Measurements from ENCODE around the gene FAM204A.

FAM204A gene

DNA sequence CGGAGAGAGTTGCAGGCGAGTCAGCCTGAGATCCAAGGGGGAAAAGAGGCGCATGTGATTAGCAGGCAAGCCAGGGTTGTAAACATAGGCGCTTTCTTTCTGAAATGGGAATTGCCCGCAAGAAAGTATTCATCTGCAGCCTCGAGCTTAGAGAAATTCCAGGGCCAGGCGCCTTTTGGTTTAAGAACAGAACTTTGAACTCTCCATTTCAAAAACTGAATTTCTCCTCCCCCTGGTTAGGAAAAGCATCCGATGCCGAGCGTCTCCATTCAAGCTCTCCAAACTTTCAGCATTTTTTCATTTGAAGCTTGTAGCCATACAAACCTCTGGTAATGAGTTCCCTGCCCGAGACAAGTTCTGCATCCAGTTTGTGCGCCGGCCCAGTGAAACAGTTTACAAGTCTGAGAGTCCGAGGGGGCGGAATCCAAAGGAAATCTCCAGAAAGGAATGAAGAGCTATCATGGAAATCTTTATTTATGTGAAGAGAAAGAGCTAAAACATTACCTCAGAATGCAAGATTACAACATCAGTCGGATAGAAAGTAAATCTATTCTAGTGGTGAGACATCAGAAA, 69.9 kb downstream of the FAM204A start:
- Histone ChIP-seq H3K36me3 (ENCODE audit: control insufficient read depth, insufficient read depth, low read length) (no peaks in the 10 kb centered on the region), H3K4me3 (replicated peaks; ENCODE audit: low read depth, low read length) (no peak overlapping the region), H3K27me3 (replicated peaks; ENCODE audit: control insufficient read depth, insufficient read depth, low read length) (peaks cover 4% of the 10 kb centered on the region)
- DNase-seq (ENCODE audit: extremely low read depth, insufficient read length): no peak
- TF ChIP-seq, protein P1, sequence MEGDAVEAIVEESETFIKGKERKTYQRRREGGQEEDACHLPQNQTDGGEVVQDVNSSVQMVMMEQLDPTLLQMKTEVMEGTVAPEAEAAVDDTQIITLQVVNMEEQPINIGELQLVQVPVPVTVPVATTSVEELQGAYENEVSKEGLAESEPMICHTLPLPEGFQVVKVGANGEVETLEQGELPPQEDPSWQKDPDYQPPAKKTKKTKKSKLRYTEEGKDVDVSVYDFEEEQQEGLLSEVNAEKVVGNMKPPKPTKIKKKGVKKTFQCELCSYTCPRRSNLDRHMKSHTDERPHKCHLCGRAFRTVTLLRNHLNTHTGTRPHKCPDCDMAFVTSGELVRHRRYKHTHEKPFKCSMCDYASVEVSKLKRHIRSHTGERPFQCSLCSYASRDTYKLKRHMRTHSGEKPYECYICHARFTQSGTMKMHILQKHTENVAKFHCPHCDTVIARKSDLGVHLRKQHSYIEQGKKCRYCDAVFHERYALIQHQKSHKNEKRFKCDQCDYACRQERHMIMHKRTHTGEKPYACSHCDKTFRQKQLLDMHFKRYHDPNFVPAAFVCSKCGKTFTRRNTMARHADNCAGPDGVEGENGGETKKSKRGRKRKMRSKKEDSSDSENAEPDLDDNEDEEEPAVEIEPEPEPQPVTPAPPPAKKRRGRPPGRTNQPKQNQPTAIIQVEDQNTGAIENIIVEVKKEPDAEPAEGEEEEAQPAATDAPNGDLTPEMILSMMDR (IDR thresholded peaks at IDR 0.05; ENCODE audit: insufficient read depth, low read length, poor library complexity, severe bottlenecking): no peak

DNA sequence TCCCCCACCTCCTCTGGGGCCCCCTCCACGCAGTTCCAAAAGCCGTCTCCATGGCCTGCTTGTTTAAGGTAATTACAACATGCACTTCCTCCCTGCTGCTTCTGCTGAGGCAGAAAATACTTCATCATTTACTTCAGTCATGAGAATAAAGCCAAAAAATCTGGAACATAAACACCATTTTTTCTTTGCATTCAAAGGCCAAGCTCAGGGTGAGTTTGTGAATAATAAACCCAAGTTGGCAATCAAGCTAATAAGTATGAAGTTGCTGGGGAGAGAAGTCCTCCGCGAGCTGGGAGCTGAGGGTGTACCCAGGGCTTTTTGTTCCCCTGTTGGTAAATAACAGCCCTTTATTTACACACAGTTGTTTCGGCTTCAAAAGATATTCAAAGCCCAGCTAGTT, 70.5 kb downstream of the FAM204A start:
- Histone ChIP-seq H3K27me3 (replicated peaks; ENCODE audit: control insufficient read depth, insufficient read depth, low read length) (peaks cover 4% of the 10 kb centered on the region), H3K36me3 (ENCODE audit: control insufficient read depth, insufficient read depth, low read length) (no peaks in the 10 kb centered on the region), H3K4me3 (replicated peaks; ENCODE audit: low read depth, low read length) (no peak overlapping the region)
- no peak for DNase-seq (ENCODE audit: extremely low read depth, insufficient read length)
- TF ChIP-seq, protein P1 (IDR thresholded peaks at IDR 0.05; ENCODE audit: insufficient read depth, low read length, poor library complexity, severe bottlenecking): no peak

DNA sequence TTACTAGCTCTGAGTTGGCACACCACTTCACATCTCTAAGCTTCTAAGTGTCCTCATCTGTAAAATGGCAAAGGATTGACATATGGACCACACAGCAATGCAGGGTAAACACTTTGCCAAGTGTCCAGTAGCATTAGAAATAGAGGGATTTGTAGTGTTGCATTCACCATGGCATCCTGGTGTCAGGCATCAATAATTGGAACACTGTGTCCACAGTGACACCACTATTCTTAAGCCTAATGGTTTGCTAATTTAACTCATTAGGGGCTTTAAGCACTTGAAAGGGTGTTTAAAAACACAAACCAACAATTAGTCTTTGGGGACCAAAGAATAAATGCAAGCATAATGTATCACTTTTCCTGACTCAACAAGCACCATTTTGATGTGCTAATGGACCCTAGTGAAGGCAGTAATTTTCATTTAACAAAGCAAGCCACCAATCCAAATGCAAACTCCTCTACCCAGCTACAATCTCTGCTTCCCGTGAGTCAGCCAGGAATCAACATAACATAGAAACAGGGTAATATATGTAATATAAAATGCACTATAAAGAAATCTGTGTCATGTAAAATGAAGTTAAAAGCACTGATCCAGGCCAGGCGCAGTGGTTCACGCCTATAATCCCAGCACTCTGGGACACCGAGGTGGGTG, 75.9 kb downstream of the FAM204A start:
- Histone ChIP-seq H3K27me3 (replicated peaks; ENCODE audit: control insufficient read depth, insufficient read depth, low read length) (peaks cover 4% of the 10 kb centered on the region), H3K4me3 (replicated peaks; ENCODE audit: low read depth, low read length) (no peak overlapping the region), H3K36me3 (ENCODE audit: control insufficient read depth, insufficient read depth, low read length) (no peaks in the 10 kb centered on the region)
- no peak for DNase-seq (ENCODE audit: extremely low read depth, insufficient read length)
- TF ChIP-seq, protein P1 (IDR thresholded peaks at IDR 0.05; ENCODE audit: insufficient read depth, low read length, poor library complexity, severe bottlenecking): no peak

DNA sequence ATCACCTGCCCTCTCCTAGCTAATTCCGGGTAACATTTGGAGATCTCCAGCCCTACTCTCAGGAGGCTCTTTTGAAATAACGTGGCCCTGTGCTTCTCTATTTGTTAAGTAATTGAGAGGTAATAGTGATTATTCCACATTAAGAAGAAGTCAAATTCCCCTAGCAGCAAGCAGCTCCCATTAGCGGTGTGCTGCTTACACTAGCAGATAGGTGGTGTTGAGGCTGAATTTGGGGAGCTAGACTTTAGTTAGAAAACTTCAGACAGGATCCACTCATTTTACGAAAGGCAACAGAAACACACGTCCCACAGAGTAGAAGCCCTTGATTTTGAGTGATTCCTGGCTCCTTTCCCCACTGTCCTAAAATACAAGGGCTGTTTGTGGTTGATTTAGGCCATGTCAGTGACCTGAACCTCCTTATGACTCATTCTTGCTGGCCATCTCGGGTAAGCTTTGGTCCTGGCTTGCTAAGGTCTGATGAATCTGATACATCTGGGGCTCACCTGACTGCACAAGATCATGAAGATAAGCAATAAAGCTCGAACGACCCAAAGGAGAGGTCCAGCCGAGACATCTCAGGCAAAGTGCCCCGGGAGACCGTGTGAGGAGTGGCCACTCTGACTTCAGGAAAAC, 77.2 kb downstream of the FAM204A start:
- no peaks in the 10 kb centered on the region for H3K36me3 ChIP-seq (ENCODE audit: control insufficient read depth, insufficient read depth, low read length)
- TF ChIP-seq, protein P1 (IDR thresholded peaks at IDR 0.05; ENCODE audit: insufficient read depth, low read length, poor library complexity, severe bottlenecking): no peak
- H3K27me3 ChIP-seq (replicated peaks; ENCODE audit: control insufficient read depth, insufficient read depth, low read length): peaks cover 4% of the 10 kb centered on the region
- H3K4me3 ChIP-seq (replicated peaks; ENCODE audit: low read depth, low read length): no peak overlapping the region
- no peak for DNase-seq (ENCODE audit: extremely low read depth, insufficient read length)

DNA sequence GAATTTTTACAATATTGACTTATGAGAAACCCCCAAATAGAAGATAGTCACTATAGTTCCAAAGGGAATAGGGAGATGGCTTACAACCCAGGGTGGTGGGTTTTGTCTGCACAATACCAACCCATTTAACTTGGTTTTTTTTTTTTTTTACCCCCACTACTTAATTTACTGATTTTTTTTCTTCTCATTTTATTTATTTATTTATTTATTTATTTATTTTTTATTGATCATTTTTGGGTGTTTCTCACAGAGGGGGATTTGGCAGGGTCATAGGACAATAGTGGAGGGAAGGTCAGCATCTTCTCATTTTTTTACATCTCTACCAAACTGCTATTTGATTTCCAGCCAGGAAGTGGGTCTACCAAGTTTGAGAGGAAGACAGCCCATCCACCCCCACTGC, 77.9 kb downstream of the FAM204A start:
- H3K27me3 ChIP-seq (replicated peaks; ENCODE audit: control insufficient read depth, insufficient read depth, low read length): peaks cover 2% of the 10 kb centered on the region
- DNase-seq (ENCODE audit: extremely low read depth, insufficient read length): no peak
- no peaks in the 10 kb centered on the region for H3K36me3 ChIP-seq (ENCODE audit: control insufficient read depth, insufficient read depth, low read length)
- H3K4me3 ChIP-seq (replicated peaks; ENCODE audit: low read depth, low read length): no peak overlapping the region
- TF ChIP-seq, protein P1 (IDR thresholded peaks at IDR 0.05; ENCODE audit: insufficient read depth, low read length, poor library complexity, severe bottlenecking): no peak

All from GM06990 (cell line).